Cardiac fibroblast (primary cell): ENCODE results near the gene DPF3.

Experiments
- DNase-seq, 2 donors: peaks; one replicate each; pipeline versions ENCODE4 v3.0.0 to v3.0.0-alpha.2; 2010; ENCODE audit warnings: low read depth in 2 of 2
- H3K4me3 ChIP-seq, 2 donors: replicated peaks in 1 of 2; 1 replicate in 1 of 2; 2 replicates in 1 of 2; pipeline ENCODE4 v1.5.1; 2011; ENCODE audit warnings: low read depth in 2 of 2, low read length in 2 of 2, mild to moderate bottlenecking in 2 of 2, moderate library complexity in 1 of 2
- TF ChIP-seq, protein P1 (sequence below): IDR thresholded peaks from one replicate; pipeline ENCODE4 v1.5.1; 2011; ENCODE audit warnings: low read depth, mild to moderate bottlenecking, low read length, inconsistent platforms

DPF3 gene

DNA sequence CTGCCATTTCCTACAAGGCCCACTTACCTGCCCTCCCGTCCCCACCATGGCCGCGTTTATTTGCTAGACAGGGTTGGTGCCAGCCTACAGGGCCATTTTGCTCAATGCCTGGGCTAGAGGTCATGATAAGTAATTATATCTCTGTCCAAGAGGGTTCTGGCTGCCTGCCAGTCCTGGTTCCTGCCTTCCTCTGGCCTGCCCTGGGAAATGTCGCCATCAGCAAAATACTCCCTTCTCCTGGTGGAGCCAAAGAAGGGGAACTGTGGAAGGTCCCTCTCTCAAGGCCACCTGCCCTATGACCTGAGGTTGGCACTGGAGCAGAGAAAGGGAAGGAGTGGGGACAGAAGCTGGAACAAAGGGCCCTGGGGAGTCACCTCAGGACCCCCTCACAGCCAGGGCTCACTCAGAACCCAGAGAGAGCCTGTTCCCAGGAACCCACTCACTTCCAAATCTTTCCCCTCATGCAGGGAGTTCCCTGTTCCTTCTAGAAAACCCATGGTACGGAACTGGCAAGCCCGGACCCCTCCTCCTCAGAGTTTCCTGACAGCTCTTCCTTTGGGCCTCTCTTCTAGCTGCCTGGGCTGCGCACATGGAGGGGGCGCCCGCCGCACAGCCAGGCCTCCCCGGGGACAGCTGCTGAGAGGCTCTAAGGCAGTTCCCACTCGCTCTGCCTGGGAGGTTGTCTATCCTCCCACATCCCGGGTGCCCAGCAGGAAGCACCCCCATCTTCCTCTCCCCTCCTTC lies 280.5 kb downstream of the DPF3 start:
- no peak overlapping the region for H3K4me3 ChIP-seq
- TF ChIP-seq, protein P1, sequence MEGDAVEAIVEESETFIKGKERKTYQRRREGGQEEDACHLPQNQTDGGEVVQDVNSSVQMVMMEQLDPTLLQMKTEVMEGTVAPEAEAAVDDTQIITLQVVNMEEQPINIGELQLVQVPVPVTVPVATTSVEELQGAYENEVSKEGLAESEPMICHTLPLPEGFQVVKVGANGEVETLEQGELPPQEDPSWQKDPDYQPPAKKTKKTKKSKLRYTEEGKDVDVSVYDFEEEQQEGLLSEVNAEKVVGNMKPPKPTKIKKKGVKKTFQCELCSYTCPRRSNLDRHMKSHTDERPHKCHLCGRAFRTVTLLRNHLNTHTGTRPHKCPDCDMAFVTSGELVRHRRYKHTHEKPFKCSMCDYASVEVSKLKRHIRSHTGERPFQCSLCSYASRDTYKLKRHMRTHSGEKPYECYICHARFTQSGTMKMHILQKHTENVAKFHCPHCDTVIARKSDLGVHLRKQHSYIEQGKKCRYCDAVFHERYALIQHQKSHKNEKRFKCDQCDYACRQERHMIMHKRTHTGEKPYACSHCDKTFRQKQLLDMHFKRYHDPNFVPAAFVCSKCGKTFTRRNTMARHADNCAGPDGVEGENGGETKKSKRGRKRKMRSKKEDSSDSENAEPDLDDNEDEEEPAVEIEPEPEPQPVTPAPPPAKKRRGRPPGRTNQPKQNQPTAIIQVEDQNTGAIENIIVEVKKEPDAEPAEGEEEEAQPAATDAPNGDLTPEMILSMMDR, result no peak
- peak; percentile 19 to 57 for DNase-seq

DNA sequence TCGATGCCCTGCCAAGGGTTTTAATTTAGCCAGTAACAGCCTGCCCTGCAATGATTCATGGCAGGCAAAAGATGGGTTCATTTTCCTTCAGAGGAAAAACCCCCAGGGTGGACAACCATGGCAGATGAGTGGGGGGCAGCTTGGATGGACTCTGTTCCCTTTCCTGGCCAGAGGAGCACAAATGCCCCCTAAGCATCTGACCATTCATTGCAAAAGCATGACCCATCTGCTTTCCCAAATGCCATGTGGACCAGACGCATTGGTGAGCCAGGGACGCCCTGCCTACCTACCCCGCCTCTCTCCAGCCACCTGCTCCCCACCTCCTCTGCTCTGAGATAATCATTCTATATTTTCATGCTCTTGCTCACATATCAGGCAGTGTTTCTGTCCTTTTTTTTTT lies 281.9 kb downstream of the DPF3 start:
- TF ChIP-seq, protein P1, result no peak
- H3K4me3 ChIP-seq, result no peak overlapping the region
- DNase-seq, result no peak

DNA sequence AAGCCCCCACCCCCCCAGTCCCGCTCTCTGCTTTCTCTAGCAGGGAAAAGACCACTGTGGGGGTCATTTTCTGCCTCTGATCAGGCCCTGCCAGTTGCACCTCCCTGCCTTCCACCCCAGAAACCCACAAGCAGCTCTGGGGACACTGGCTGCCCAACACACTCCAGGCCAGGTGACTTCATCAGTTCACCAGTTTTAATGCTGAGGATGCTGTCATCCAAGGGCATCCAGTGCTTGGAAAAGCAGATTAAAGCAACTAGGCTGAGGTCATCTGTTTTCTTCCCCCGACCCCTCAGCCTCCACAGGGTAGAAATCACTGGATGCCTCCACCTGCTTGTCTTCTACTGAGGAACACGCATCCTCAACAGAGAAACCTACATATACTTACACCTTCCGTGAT lies 282.4 kb downstream of the DPF3 start:
- no peak overlapping the region for H3K4me3 ChIP-seq
- TF ChIP-seq, protein P1, result no peak
- no peak for DNase-seq

DNA sequence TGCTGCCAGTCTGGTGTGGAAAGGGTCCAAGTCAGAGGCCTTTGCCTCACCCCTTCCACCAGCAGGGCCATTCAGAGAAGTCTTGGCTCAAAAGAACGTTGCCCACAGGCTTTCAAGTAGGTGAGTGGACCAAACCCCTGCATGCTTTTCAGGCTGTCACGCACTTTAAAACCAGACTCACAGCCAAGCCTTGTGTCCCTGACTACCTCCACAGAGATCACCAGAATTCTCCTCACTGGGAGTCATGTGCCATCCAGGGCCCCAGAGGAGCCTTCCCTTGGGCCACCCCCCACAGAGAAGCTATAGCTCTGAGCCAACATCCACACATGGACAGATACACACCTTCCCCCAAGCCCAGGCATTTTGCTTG lies 283.1 kb downstream of the DPF3 start:
- TF ChIP-seq, protein P1, result no peak
- no peak overlapping the region for H3K4me3 ChIP-seq
- DNase-seq, result no peak

DNA sequence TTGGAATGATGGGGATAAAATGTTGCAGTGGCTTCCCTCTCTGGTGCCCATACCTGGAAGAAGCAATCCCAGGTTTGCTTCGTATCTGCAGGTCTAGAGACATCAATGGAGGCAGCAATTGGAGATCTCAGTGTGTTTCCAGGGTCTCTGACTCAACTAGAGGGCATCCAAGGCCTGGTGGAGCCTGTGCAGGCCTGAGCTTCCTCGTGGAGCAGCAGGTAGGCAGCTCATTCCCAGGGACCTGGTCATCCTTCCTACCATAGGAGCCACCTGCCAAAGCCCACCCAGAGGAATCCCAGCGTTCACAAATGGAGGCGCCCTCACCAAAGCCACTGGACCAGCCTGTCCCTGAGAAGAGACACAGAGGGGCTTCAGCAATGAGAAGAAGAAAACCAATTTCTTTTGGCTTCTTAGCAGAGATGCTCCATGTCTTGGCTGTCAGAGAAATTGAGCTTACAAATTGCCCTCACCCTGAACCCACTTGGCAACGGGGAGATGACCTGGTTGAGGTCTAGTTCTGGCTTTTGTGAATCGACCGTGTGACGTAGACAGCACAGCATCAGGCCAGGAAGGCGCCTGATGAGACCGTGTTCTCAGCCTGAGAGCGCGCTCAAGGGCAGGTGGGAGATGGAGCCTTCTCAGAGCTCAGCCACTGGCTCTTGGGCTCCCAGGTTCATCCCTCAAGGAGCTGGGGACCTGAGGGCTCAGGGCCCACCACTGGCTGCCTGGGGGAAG lies 283.6 kb downstream of the DPF3 start:
- TF ChIP-seq, protein P1, result no peak
- DNase-seq, result no peak

DNA sequence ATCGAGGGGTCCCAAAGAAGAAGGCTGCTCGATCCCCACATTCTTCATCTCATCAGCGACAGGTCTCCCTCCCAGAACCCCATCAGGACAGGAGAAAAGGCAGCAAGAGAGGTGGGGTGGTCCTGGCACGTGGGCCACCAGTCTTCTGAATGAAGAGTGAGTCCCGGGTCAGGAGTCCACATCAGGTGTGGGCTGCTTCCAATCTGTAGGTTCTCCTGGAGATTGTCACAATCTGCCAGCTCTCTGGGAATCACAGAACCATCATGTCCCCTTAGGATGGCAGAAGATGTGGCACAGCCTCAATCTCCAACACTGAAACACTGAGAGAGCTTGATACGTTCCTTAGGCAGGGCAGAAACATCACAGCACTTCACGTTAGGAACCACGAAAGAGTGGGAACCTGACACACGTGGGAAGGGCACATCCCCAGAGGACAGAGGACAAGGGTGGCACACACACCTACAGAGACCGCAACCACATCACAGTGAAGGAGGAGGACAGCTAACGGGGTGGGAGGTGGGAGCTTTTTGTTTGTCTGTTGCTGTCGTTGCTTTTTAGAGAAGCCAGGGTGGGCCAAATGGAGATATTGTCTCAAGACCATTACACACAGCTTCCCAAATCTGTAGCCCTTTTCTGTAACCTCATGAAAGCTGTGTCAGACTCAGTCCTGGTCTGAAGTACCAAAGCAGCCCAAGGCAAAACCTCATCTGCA lies 284.5 kb downstream of the DPF3 start:
- no peak for DNase-seq
- H3K4me3 ChIP-seq, result no peak overlapping the region
- TF ChIP-seq, protein P1, result no peak

More for the DNA sequence above, 283.6 kb downstream of the DPF3 start:
- no peak overlapping the region for H3K4me3 ChIP-seq
